NCI-H524 (cell line): ENCODE results near the gene PLCG1.
"Not testable (repeated sequence)": the region's sequence is repeated elsewhere in the genome, so short reads cannot be mapped to it uniquely, and the experiment has no call there.

Source experiments
- DNase-seq, 2 experiments: peaks; one replicate each; lab custom pipeline; 2025; lab: John Stamatoyannopoulos, UW

PLCG1 gene

DNA sequence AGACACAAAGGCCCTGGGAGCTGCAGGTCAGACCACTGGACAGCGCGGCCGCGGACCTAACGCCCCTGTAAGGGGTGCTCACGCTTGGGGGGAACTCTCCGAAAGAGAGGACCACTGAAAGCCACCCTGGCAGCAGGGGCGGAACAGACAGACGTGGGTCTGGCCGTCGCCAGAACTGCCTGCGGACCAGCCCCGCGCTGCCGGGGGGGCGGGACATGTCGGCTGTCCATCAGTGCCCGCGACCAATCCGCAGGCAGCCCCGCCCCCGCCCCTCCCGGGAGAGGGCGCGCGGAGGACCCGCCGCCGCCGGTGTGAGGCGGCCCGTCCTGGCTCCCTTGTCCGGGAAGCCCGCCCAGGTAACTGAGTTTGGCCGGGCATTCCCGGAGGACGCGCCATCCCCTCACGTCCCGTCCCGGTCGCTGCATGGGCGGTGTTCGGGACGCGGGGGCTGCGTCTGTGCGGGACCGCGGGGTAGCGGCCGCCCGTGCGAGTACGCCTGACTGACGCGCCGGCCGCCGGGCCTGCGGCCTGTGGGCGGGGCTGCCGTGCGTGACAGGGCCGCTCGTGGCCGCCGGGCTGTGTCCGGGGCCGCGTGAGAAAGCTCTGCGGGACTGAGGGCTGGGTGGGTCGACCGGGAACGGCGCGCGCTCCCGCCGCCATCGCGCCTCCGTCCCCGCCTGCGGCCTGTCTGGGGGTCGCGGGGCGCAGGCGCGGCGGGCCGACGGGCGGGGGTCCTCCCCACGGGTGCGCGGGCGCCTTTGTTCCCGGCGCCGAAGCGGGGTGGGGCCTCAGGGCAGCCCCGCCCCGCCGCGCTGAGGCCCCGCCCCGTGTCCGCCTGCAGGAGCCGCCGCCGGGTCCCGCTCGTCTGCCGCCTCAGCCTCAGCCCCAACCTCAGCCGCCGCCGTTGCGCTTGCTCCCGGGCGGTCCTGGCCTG, at the start of gene PLCG1:
Gene PLCG1 (plus strand): TSS at position 864 of the 934 bp plus-strand sequence. CDS start 99 bp downstream, outside the sequence.
- peak; percentile 66 to 87 for DNase-seq

DNA sequence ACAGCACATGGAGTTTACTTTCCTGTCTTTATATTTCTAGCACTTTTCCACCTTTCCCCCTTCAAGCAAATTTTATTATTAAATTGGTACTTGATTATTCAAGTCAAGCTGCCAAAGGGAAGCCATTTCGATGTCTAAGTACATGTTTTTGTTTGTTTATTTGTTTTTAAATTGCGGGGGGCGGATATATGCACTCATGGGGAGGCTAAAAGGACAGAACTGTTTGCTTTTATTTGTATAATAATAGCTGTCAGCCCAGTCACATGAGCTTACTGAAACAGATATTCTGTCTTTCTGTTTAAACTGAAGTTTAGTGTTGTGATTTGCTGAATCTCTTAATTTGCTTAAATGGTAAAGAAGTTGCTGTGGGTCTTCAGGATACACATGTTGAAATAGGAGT, 49.6 kb upstream of the PLCG1 start:
- DNase-seq, result no peak

DNA sequence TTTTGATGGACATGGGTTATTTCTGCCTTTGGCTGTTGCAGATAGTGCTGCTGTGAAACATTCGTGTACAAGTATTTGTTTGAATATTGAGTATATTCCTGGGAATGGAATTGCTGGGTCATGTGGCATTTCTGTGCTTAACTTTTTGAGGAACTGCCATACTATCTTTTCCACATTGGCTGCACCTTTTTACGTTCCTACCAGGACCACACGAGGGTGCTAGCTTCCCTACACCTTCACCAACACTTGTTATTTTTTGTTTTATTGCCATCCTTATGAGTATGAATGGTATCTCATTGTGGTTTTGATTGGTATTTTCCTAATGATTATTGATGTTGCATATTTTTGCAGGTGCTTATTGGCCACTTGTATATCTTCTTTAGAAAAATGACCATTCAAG, 47.8 kb upstream of the PLCG1 start:
- no peak for DNase-seq

DNA sequence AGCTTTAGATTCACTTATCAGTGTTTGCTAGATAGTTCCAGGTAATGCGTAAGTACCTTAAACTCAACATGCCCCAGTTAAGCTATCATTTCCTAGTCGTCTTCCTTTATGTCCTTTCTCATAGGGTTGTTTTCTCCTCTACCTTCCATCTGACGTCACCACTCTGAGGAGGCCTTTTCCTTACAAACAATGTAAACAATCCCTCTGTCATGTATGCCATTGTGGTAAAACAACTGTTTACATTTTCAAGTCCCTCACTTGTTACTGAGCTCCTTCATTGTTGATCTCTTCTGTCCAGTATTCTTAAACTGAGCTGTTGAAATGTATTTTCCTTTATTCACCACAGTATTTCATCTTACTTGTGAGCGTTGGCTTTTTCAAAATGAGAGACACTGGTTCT, 45.4 kb upstream of the PLCG1 start:
- DNase-seq, result no peak

DNA sequence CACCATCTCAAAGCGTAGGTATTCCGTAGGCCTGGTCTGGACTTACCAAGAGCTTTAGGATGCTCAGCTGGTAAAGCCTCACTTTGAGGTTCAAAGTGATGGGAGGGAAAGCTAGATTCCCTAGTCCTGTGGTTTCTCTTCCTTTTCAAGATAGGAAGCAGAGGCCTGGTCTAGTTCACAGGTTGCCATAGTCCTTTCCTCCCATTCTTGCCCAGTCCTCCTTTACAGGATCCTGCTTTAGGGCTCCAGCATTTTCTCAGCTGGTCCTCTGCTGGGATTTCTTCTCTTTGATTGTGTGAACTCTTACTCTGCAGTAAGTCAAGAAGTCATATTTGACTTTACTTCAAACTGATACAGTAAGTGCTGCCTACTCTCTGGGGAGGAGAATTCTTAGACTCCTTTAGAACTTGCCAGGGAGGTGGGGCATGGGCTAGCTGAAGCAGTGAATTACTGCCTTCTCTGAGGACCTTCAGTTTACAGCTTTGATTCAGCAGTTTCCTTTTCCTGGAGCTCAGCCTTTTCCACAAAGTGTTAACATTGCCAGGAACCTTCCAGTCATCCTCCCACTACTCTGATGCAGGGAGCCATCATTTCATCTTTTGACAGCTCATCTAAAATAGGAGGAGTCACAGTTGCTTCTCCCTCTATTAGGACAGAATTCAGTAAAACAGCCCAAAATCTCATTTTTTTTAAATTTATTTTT, 42.8 kb upstream of the PLCG1 start:
- DNase-seq, result no peak

DNA sequence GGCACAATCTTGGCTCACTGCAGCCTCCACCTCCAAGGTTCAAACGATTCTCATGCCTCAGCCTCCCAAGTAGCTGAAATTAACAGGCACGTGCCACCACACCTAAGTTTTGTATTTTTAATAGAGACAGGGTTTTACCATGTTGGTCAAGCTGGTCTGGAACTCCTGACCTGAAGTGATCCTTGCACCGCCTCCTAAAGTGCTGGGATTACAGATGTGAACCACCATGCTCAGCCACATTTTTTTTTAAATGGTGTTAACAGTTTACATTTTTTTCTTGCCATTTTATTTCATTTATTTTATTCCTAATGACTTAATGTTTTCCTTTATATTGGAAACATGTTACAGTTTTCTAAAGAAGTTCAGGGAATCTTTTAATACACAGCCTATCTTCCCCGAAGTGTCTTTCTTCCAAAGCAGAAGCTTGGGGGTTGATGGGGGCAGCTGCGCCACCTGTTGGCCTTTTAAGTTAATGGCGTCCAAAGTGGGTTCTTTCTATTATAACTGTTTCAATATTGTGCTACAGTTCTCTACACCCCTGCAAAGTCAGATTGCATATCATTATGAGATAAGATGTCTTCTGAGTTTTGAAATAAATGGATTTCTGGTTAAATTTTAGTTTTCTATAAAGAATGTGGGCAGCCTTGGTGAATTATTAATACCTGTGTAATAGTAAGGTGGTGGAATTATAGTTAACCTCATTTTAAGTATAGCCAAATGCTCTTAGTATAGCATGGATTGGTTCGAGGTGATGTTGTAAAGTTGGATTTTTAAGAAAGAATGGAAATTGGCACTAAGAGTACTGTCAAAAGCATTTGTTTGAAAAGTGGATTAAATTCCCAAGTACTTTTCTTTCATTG, 42.0 kb upstream of the PLCG1 start:
- peak in 1 of 2 experiments; percentile 58 for DNase-seq

DNA sequence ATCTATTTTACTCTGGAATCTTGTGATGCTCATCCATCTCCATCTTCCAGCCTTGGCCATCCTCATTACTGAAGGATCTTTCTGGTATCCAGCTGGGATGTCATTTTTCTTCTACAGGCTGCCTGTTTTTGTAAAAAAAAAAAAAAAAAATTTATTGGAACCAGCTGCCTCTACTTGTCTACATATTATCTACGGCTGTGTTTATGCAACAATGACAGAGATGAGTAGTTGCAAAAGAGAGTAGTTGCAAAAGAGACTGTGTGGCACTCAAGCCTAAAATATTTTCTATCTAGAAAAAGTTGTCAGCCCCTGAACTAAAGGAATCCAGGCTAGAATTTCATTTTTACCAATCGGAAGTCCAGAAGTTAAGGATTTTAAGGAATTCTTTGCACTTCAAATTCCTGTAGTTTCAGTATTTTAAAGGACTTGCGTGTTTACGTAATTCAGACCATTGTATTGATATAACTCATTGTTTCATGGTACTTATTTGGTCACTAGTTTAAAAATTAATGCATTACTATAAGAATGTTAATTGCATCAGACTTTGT, 38.6 kb upstream of the PLCG1 start:
- no peak for DNase-seq

DNA sequence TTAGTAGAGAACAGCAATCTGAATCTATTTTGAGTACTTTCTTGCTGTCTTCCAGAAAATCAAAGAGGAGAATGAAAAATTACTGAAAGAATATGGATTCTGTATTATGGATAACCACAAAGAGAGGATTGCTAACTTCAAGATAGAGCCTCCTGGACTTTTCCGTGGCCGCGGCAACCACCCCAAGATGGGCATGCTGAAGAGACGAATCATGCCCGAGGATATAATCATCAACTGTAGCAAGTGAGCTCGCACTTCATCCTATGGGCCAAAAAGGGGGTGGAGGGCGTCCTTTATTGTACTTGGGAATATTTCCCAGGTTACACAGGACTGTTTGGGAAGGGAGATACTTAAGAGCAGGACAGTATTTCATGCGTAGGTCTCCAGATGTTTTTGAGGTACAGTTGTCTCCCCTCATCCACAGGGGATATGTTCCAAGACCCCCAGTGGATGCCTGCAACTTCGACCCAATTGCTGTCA, 37.3 kb upstream of the PLCG1 start:
- no peak for DNase-seq

DNA sequence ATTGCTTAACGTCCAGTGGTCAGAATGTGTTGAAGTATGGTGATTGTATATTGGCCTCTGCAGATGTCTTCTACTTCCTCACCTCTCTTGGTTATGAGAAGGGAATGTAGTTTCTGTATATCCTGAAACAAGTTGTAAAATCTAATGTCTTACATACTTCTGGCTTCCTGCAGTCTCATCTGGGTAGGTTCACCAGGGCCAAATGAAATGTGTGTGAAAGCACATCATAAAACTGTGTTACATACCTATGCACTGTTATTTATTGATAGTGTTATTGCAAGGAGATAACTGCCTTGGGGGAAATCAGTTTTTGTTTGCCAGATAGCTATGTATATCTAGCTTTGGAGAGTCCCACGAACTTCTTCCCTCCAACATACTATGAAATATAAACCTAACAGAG, 35.7 kb upstream of the PLCG1 start:
- no peak for DNase-seq

DNA sequence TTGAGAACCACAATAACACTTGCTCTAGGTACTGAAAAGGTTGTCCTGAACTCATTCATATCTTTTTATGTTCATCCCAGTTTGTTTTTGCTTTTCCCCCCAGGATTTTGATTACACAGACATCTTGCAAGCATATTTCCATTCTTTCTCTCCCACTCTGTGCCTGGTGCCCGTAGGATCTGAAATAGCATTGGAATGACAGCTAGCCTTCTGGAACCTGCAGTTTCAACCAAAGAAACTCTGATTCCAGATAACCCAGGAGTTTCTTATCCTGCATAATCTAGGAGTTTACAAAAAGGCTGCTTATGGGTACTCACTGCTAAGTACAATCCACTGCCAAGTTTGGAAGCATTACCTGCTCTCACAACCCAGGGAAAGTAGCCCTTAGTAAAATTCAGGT, 28.8 kb upstream of the PLCG1 start:
- no peak for DNase-seq

DNA sequence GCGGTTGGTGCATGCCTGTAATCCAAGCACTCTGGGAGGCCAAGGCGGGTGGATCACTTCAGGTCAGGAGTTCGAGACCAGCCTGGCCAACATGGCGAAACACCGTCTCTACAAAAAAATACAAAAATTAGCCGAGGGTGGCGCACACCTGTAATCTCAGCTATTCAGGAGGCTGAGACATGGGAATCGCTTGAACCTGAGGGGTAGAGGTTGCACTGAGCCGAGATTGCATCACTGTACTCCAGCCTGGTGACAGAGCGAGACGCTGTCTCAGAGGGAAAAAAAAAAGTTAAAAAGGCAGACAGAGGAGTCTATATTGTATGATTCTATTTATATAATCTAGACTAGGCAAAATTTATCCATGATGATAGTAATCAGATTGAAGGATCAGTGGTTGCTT, 27.3 kb upstream of the PLCG1 start:
- no peak for DNase-seq

DNA sequence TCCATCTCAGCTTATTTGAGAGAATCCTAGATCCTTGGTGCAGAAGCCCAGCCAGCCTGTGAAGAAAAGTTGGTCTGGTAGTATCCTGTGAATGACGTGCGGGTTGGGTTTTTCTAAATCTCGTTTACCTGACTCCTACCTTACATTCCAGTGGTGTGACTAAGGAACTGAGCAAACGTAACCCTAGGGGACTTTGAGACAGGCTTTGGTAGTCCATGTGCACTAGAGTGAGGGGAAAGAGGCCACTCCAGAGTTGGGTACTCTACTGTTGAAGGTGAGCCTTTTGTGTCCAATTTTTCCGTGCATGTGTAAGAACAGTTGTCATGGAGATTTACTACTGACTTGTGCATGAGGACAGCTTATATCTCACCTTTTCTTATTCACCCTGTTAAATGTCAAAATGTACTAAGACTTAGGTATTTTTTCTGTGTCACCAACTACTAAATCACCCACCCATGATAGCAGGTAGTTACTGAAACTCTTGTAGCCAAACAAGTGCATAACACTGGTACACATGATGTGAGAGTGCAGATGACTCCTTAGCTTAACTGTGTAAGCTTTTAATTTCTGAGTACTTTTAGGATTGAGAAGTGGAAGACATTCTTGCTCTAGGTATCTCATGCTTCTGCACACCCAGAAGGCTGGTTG, 26.3 kb upstream of the PLCG1 start:
- no peak for DNase-seq

DNA sequence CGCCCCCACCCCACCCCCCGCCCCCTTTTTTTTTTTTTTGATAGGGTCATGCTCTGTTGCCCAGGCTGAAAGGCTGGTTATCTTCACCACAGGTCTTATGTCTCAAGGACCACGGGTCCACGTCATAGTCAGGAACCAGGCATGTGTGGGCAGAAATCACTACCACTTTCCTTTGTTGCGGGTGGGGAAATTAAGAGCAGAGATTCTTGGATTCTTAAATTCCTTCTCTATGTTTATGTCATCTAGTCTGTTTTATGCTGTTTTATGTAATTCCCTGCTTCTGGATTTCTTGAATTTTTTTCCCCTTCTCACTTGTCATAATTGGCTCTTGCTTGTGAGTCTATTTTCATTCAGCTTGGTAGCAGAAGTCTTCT, 25.8 kb upstream of the PLCG1 start:
- no peak for DNase-seq

DNA sequence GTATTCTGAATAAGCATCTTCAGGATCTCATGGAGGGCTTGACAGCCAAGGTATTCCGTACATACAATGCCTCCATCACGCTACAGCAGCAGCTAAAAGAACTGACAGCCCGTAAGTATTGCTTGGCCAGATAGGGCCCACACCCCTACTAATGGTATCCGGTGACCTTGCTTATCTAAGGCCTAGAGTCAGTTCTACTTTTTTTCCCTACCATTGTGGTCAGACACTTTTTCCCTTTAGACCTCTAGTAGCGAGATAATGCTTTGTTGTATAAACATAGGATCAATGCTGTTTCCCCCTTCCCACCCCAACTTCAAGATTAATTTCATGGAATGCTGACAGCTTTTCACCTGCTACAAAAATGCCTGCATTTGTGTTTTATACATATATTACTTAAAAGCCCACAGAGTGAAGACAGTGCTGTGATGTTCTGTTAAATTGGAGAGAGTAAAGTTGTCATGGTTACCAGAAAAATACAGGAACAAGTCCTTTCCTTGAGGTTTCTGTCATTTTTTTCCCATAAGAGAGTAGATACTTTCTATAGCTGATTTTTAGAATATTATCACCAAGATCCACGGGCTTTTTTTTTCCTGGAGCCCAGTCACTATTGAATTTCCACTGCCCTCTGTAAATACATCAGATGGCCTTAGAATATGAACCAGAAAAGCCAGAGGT, 20.9 kb upstream of the PLCG1 start:
- DNase-seq, result no peak

DNA sequence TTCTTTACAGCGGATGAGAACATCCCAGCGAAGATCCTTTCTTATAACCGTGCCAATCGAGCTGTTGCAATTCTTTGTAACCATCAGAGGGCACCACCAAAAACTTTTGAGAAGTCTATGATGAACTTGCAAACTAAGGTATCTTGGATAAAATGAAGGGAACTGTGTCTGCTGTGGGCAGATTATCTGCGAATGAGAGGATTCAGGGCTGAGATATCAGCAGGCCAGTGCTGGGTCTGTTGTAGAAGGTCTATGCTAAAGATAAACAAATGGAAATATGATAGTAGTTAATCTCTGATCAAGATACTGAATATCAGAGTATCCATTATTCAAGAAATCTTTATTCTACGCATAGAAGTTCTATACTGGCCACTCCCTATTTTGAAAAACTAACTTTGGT, 19.2 kb upstream of the PLCG1 start:
- DNase-seq, result not testable (repeated sequence)

DNA sequence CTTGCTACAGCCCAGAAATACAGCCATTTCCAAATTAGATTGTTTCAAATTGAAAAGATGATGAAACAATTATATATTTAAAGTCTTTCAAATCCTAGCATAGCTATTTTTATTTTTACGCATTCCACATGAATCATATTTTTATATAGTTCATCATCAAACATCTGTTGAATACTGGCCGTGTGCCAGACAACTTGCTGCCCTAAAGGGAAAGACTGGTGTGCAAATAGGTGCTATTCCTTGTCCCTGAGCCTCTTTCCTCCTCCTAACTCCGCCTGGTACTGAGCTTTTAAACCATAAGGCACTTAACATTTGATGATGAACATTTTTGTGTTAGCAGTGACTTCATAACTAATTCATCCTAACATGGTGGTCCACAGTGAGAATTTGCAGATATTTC, 18.7 kb upstream of the PLCG1 start:
- no peak for DNase-seq

DNA sequence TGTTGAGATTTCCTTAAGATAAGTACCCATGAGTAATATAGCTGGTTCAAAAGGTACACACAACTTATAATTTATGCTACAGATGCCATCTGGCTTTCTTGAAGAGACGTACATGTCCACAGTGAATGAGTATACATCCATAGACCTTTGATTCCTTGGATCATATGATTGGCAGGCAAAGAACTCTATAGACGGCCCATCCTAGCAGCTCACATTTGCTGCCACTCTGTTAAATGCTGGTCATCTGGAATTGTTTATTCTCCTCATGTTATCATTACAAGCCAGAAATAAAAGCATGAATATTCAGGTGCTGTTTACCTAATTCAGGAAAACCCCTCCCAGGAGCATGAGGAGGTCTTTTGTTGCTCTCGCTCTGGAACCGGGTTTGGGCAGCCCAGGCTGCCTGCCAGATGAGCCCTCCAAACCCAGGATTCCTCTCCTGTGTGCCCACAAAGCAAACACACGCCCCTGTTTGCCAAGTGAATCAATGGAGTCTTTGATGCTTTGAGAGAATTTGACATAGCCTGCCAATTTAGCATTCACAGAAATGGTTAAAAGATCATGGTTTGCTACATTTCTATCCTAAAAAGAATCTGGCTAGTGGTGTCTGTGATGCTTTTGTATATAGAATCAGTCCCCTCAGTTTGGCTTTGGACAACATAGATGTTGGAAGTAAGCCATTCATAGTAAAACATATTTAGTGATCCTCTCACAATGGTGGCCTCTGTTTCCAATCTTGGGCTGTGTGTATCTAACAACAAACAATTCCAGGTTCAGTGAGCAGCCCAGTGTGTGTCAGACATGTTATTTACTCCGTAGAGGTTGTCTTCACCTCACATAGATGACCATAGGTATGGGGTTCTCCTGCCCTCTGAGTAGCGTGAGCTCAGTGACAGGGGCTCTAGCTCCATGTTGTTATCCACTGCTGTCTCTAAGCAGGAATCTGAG, 17.5 kb upstream of the PLCG1 start:
- no peak for DNase-seq

DNA sequence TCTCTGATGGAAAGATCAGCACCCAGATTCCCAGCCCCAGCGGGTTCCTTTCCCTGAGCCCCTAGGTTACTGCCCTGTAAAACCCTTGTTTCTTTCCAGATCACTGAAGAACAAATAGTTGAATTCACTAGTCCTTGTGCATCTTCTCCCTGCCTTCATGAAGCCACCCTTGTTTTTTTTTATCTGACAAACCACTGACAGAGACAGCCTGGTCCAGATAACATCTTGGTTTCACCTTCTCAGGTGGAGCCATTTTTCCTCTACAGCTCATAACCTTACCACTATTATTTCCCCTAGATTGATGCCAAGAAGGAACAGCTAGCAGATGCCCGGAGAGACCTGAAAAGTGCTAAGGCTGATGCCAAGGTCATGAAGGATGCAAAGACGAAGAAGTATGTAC, 15.9 kb upstream of the PLCG1 start:
- DNase-seq, result no peak

DNA sequence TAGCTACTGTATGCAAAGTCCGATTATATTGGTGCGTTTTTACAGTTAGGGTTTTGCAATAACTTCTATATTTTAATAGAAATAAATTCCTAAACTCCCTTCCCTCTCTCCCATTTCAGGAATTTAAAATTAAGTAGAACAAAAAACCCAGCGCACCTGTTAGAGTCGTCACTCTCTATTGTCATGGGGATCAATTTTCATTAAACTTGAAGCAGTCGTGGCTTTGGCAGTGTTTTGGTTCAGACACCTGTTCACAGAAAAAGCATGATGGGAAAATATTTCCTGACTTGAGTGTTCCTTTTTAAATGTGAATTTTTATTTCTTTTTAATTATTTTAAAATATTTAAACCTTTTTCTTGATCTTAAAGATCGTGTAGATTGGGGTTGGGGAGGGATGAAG, 13.7 kb upstream of the PLCG1 start:
- DNase-seq, result peak in 1 of 2 experiments; percentile 8
